SK-N-SH treated with all-trans-retinoic acid at 6 μM for 48 hours (cell line): Measurements from ENCODE around the gene PLA2G4A.
A peak's percentile ranks its signal among the peaks of the same experiment; 100 is the strongest.

ENCODE experiments used
- ATAC-seq: fragments of 200-7000 bp; cut with Tn5 transposase; 3 replicates; pipeline ENCODE4 v1.9.1; 2020; ENCODE audit warnings: mild to moderate bottlenecking, moderate library complexity
- ARNTL ChIP-seq: fragments of 450-650 bp; formaldehyde crosslinking; IDR thresholded peaks from 2 replicates; pipeline ENCODE4 v1.5.0; 2020; ENCODE audit warnings: low read depth, mild to moderate bottlenecking, moderate library complexity, borderline replicate concordance
- BACH2 ChIP-seq: fragments of 250-450 bp; sonication (Bioruptor Pico); IDR thresholded peaks from 2 replicates; pipeline ENCODE4 v1.9.0; 2021; ENCODE audit warnings: mild to moderate bottlenecking, borderline replicate concordance
- CREB5 ChIP-seq: fragments of 250-450 bp; sonication (Bioruptor Pico); IDR thresholded peaks from 2 replicates; pipeline ENCODE4 v1.5.1; 2020; ENCODE audit warnings: low read depth, mild to moderate bottlenecking, moderate library complexity
- CSDC2 ChIP-seq: fragments of 250-450 bp; sonication (Bioruptor Pico); IDR thresholded peaks from 2 replicates; pipeline ENCODE4 v1.5.0; 2020; ENCODE audit warnings: mild to moderate bottlenecking, moderate library complexity
- CSRNP3 ChIP-seq: fragments of 250-450 bp; sonication (Bioruptor Pico); IDR thresholded peaks from 2 replicates; pipeline ENCODE4 v1.5.1; 2021; ENCODE audit warnings: mild to moderate bottlenecking, moderate library complexity
- ESRRG ChIP-seq: fragments of 250-450 bp; sonication (Bioruptor Pico); IDR thresholded peaks from 2 replicates; pipeline ENCODE4 v1.6.1; 2021; ENCODE audit warnings: mild to moderate bottlenecking
- GLIS3 ChIP-seq: fragments of 250-450 bp; sonication (Bioruptor Pico); IDR thresholded peaks from 2 replicates; pipeline ENCODE4 v1.5.0; 2020; ENCODE audit warnings: mild to moderate bottlenecking, moderate library complexity
- ISL1 ChIP-seq: fragments of 250-450 bp; sonication (Bioruptor Pico); IDR thresholded peaks from 2 replicates; pipeline ENCODE4 v2.1.2; 2022; ENCODE audit warnings: mild to moderate bottlenecking, moderate library complexity
- OSR1 ChIP-seq: fragments of 250-450 bp; sonication (Bioruptor Pico); IDR thresholded peaks from 2 replicates; pipeline ENCODE4 v1.8.0; 2022; ENCODE audit warnings: moderate library complexity, mild to moderate bottlenecking, inconsistent platforms
- POU6F1 ChIP-seq: fragments of 250-450 bp; sonication (Bioruptor Pico); IDR thresholded peaks from 2 replicates; pipeline ENCODE4 v1.8.0; 2021; ENCODE audit warnings: low read depth, mild to moderate bottlenecking, moderate library complexity, borderline replicate concordance
- PPARA ChIP-seq: fragments of 250-450 bp; sonication (Bioruptor Pico); IDR thresholded peaks from 2 replicates; pipeline ENCODE4 v1.5.0; 2020; ENCODE audit warnings: mild to moderate bottlenecking, borderline replicate concordance
- RARB ChIP-seq: fragments of 250-450 bp; sonication (Bioruptor Pico); IDR thresholded peaks from 2 replicates; pipeline ENCODE4 v1.8.0; 2021; ENCODE audit warnings: mild to moderate bottlenecking, moderate library complexity
- SNAI2 ChIP-seq: fragments of 250-450 bp; sonication (Bioruptor Pico); IDR thresholded peaks from 2 replicates; pipeline ENCODE4 v1.5.0; 2020; ENCODE audit warnings: mild to moderate bottlenecking, moderate library complexity
- TCF4 ChIP-seq: fragments of 250-450 bp; sonication (Bioruptor Pico); IDR thresholded peaks from 2 replicates; pipeline ENCODE4 v1.8.0; 2021; ENCODE audit warnings: mild to moderate bottlenecking, moderate library complexity, borderline replicate concordance
- TOX ChIP-seq: fragments of 250-450 bp; sonication (Bioruptor Pico); IDR thresholded peaks from 2 replicates; pipeline ENCODE4 v1.8.0; 2021; ENCODE audit warnings: mild to moderate bottlenecking, moderate library complexity, borderline replicate concordance
- TSHZ2 ChIP-seq: fragments of 250-450 bp; sonication (Bioruptor Pico); IDR thresholded peaks from 2 replicates; pipeline ENCODE4 v1.5.0; 2020; ENCODE audit warnings: mild to moderate bottlenecking, moderate library complexity
- ZC3H10 ChIP-seq: fragments of 250-450 bp; sonication (Bioruptor Pico); IDR thresholded peaks from 2 replicates; pipeline ENCODE4 v1.5.1; 2021; ENCODE audit warnings: mild to moderate bottlenecking, moderate library complexity
- ZFP3 ChIP-seq: fragments of 250-450 bp; sonication (Bioruptor Pico); IDR thresholded peaks from 2 replicates; pipeline ENCODE4 v1.5.0; 2020; ENCODE audit warnings: mild to moderate bottlenecking, moderate library complexity
- ZFP30 ChIP-seq: fragments of 450-650 bp; formaldehyde crosslinking; IDR thresholded peaks from 2 replicates; pipeline ENCODE4 v1.5.0; 2022; ENCODE audit warnings: mild to moderate bottlenecking, moderate library complexity
- ZNF565 ChIP-seq: fragments of 450-650 bp; formaldehyde crosslinking; conservative IDR thresholded peaks from 2 replicates; pipeline ENCODE4 v1.5.0; 2020; ENCODE audit warnings: low read depth, mild to moderate bottlenecking, moderate library complexity
- ZNF70 ChIP-seq: fragments of 450-650 bp; formaldehyde crosslinking; IDR thresholded peaks from 2 replicates; pipeline ENCODE4 v1.5.0; 2020; ENCODE audit warnings: mild to moderate bottlenecking, moderate library complexity
- ZNF8 ChIP-seq: fragments of 450-650 bp; formaldehyde crosslinking; IDR thresholded peaks from 2 replicates; pipeline ENCODE4 v1.5.0; 2020; ENCODE audit warnings: mild to moderate bottlenecking, moderate library complexity

Gene PLA2G4A

GRCh38 chr1:186982116-186982515 lies 153.4 kb downstream of the PLA2G4A start:
- no peak for ATAC-seq
- TF ChIP-seq ZFP30 (CRISPR knock-in tag) (no peak), ARNTL (CRISPR knock-in tag) (no peak), TCF4 (no peak), TOX (CRISPR knock-in tag) (no peak), ZNF8 (CRISPR knock-in tag) (no peak), ZNF565 (CRISPR knock-in tag) (no peak), ZC3H10 (no peak), BACH2 (no peak), RARB (no peak), POU6F1 (no peak), GLIS3 (CRISPR knock-in tag) (no peak), TSHZ2 (CRISPR knock-in tag) (no peak), CSRNP3 (no peak)

- ATAC-seq: peak; percentile 68
- TF ChIP-seq ZNF8 (CRISPR knock-in tag) (no peak), ZFP3 (CRISPR knock-in tag) (no peak), ESRRG (CRISPR knock-in tag) (no peak), ZNF70 (no peak), ZC3H10 (no peak), BACH2 (no peak), TCF4 (no peak), ARNTL (CRISPR knock-in tag) (no peak), TOX (CRISPR knock-in tag) (no peak), SNAI2 (CRISPR knock-in tag) (no peak), GLIS3 (CRISPR knock-in tag) (no peak), ZNF565 (CRISPR knock-in tag) (no peak), OSR1 (CRISPR knock-in tag) (no peak), CSDC2 (CRISPR knock-in tag) (no peak), POU6F1 (no peak), ISL1 (CRISPR knock-in tag) (no peak), ZFP30 (CRISPR knock-in tag) (no peak)
Measured at GRCh38 chr1:186983327-186983726, 154.6 kb downstream of the PLA2G4A start.

GRCh38 chr1:186984959-186985358 lies 156.2 kb downstream of the PLA2G4A start:
- no peak for ATAC-seq
- TF ChIP-seq PPARA (CRISPR knock-in tag) (no peak), POU6F1 (no peak), GLIS3 (CRISPR knock-in tag) (no peak), CSRNP3 (no peak), OSR1 (CRISPR knock-in tag) (no peak), SNAI2 (CRISPR knock-in tag) (no peak), TSHZ2 (CRISPR knock-in tag) (no peak), ISL1 (CRISPR knock-in tag) (no peak), ZNF70 (no peak), ARNTL (CRISPR knock-in tag) (no peak), CREB5 (no peak)
